CD4-positive, alpha-beta T cell treated with Interleukin-15 for 4 hours (primary cell): ENCODE results near the gene SUGCT.

ENCODE experiments used
- DNase-seq: peaks from one replicate; pipeline ENCODE4 v3.0.0-alpha.2; 2020; ENCODE audit warnings: low spot score

SUGCT gene

DNA sequence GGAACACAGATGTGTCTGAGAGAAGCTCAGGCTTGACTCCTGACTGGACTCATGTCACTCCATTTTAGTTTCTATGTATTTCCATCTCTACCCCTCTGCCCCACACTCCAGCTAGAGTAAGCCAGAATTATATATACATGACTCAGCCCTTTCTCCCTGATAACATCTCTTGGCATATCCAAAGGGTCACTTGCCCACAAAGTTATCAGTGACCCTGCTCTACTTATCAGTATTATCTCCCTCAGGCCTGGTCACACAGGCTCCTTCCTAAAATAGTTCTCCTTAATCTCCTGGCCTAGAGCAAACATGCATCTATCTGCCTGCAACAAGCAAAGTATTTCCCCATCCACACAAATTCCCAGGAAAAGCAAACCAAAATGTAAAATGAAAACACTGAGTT is 598.3 kb downstream of the SUGCT start:
- no peak for DNase-seq

DNA sequence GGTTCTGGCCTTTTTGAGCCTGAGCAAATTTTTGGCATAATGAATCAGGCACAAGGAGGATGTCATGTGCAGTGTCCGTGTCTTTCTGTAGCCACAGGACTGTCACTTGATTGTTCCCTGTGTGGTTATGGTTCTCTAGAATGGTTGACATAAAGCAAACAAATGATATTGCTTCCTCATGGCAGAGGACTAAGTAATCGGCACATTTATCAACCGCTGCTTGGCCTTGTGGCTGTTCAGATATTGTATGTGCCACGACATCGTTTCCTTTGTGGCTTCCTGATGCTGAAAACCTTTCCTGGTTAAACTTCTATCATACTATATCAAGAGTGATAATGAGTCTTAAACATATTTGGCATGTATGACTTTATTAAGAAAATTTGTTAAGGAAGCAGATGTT is 598.8 kb downstream of the SUGCT start:
- no peak for DNase-seq

DNA sequence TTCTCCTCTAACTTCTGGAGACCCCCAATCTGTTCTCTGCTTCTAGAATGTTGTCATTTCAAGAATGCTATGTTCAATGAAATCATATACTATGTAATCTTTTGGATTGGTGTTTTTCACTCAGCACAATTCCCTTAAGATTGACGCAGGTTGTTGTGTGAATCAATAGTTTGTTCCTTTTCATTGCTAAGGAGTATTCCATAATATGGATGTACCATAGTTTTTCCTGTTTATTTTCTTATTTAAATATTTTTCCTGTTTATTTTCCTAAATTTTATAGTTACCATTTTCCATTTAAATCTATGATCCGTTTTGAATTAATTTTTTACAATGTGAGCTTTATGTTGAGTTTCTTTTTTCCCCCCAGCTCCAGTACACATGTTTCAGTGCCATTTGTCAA is 604.5 kb downstream of the SUGCT start:
- no peak for DNase-seq

DNA sequence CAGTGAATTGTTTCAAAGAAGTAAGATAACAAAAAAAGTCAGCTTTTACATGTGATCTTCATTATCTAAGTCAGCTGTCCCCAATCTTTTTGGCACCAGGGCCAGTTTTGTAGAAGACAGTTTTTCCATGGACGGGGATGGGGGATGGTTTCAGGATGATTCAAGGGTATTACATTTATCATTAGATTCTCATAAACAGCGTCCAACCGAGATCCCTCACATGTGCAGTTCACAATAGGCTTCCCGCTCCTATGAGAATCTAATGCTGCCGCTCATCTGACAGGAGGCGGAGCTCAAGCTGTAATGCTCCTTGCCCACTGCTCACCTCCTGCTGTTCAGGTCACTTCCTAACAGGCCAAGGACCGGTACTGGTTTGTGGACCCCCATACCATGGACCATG is 607.5 kb downstream of the SUGCT start:
- no peak for DNase-seq

DNA sequence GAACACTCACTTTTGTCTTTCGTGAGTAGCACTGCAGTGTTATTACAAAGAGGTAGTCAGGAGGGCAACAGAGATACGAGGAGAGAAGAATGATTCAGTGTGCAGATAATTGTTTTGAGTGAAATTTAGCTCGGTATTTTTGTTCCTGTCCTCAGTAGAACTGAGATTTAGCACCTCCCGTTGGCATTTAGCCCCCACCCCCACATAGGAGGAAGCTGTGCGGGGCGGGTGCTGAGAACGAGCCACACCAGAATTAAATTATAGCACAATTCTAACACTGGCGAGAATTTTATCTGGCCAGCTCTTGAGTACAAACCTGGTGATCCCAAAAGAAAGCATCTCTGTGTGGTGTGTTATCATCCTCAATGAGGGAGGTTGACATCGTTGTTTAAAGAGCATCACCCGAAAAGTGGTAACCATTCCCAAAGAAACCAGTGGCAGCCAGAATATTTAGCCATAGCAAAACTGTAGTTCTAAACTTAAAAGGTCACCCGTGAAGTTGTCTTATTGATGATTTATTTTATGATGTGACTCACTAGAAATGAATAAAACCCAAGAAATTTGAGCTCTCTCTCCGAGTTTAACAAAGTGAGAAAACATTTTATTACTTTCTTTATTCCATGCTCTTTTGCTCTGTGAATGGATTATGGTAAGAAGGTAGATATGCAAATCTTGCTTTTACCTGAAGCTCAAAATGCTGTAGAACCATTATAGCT is 612.2 kb downstream of the SUGCT start:
- DNase-seq, result no peak

DNA sequence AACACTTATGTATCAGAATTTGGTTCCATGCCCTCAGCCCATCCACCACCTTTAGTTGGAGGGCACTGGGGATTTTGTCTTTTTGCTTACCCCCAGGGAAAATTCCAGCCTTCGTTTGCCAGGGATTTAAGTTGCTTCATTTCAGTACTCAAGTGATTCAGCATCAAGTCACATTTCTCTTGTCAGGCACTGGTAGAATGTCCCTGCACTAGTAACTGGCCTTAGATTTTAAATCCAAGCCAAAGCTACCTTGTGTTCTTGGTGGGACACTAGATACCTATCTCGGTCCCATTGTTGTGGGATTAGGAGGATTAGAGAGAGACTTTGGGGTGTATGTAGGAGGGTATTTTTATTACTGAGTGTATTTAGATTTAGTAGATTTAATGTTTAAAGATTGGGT is 613.1 kb downstream of the SUGCT start:
- DNase-seq, result no peak

DNA sequence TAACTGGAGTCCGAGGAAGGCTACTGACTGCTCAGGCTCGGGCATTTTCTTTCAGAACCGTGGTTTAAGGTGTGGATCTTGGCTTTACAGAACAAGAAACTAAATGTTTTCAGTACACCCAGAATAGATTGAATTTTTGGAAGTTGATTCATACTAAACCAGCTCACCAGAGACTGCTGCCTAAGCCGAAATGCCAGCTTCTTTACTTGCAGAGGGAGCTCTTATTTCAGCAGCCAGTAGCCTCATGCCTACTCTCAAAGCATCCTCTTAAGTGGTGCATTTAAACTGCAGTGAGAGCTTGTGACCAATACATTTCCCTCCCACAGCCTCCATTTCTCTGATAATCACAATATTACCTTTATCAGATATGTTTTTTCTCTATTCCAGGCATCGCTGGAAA is 615.1 kb downstream of the SUGCT start:
- no peak for DNase-seq

DNA sequence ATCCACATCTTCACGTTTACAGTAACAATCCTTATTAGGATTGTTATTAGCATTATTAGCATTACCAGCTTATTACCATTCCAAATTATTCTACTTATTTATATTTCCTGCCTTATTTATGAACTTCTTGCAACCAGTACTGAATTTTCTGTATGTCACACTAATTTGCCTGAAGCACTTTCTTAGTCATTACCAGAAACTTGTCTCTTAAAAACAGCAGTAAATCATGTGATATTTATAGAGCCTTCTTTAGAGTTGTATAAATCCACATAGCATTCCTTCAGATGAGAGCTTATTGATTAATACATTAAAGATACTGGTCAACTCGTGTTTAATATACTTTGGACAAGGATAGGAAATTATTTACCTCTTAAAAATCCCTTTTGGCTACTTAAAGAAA is 618.6 kb downstream of the SUGCT start:
- no peak for DNase-seq

DNA sequence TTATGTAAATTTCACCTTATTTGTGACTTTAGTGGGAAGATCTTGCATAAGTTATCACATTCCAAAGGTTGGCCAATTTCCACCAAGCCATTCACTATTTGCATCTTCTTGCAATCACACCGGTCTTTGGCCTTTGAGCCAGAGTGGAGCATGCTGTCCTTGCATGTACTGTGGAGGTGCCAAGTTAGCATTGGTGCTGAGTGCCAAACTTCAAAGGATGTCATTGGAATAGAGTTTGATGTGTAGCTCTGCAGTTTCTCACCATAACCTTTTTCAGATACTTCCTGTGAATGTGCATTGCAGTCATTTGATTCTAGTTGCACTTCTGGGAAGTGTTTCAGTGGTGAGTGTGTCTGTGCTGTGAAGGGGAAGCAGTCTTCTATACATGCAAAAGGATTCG is 620.6 kb downstream of the SUGCT start:
- no peak for DNase-seq

DNA sequence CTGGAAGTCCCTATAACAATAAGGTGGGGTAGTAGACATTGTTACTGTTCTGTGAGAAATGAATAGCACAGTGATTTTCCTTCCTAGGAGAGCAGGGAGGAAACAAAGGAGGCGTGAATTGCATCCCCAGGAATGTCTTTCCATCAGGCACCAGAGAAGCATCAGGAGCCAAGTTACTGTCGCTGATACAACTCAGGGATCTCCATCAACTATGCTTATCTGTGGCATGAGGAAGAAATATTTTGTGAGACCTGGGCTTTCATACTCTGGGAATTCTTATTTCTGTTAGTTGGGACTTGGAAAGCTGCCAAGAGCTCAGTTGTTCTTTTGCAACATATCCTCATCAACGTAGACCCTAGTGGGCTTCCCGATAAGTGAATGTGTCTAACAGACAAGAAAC is 622.3 kb downstream of the SUGCT start:
- DNase-seq, result no peak

DNA sequence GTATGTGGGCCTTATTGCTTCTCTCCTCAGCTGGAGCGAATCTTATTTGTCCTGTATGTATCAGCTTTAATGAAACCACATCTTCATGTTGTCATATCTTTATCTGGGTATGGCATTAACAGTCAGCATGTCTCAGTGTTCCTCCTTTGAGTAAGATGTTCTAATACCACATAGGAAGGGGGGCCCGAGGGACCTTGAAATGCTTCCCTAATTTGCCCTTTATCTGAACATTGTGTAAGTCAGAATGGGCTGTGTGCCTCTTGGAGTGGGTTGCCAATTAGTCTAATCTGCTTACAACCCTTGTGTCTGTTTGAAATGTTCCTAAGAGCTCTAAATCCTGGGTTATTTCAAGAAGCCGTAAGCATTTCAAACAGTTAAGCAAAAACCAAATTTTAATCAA is 623.8 kb downstream of the SUGCT start:
- no peak for DNase-seq

DNA sequence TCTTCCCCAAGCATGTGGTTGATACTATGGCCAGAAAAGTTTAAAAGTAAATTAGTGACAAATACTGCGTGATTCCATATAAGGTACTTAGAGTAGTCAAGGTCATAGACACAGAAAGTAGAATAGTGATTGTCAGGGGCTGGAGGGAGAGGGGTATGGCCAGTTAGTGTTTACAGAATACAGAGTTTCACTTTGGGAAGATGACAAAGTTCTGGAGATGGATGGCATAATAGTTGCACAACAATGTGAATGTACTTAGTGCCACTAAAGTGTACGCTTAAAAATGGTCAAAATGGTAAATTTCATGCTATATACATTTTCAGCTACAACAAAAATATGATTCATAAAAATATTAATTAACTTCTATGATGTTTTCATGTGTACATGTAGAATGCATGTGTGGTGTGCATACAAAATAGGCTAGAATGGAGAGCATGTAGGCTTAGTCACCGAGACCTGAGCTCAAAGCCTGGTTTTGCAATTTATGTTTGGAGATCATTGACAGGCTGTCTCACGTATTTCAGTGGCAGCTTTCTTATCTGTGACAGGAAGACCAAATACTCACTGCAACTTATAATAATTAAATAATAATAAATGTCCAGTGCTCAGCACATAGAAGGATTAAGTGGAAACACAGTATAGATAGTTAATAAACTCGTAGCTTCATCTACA is 625.6 kb downstream of the SUGCT start:
- no peak for DNase-seq

DNA sequence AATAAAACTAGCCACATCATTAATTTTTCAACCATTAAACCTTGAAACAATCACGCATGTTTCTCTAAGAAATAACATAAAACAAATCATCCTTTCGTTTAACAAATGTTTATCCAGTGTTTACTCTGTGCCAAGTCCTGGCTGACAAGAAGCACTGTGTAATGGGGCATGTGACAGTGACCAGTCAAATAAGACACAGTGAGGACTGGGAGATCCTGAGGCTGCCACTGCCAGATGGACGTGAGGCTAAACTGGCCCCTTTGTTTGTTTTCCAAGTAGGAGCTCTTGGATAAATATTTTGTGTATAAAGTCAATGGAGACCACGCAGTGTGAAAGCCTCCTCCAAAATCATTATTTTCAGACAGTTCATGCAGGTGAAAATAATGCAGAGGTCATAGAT is 626.2 kb downstream of the SUGCT start:
- no peak for DNase-seq

DNA sequence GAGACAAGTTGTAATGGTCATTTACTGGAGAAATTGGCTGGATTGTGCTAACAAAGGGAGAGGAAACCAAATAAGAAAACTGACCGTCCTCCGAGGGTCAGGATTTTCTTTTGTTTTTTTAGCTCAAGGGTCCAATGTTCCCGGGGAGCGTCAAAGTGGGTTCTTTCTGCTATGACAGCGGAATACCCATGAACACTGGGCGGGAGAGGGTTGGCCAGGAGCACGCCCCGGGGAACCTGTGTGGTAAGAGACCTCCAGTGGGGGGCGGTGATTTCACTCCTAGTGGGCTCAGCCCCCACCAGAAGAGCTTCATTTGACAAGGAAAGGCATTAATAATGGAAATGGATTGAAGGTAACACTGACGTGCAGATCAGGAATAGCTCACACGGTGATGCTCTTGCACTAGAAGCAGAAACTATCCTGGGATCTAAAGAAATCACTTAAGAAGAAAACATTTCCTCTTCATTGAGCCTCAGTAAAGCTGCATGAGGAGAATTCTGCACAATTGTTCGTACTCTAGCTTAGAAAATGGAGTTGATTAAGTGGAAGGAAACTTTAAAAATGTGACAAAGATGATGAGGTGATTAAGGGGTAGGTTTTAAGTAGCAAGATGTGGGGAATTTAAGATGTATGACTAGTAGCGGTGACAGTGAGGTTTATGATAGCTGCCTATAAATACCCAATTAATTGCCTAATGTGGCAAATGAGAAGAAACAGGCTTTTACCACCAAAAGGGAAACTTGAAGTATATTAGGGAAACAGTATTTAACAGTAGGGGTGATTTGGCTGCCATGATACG is 627.2 kb downstream of the SUGCT start:
- DNase-seq, result no peak

DNA sequence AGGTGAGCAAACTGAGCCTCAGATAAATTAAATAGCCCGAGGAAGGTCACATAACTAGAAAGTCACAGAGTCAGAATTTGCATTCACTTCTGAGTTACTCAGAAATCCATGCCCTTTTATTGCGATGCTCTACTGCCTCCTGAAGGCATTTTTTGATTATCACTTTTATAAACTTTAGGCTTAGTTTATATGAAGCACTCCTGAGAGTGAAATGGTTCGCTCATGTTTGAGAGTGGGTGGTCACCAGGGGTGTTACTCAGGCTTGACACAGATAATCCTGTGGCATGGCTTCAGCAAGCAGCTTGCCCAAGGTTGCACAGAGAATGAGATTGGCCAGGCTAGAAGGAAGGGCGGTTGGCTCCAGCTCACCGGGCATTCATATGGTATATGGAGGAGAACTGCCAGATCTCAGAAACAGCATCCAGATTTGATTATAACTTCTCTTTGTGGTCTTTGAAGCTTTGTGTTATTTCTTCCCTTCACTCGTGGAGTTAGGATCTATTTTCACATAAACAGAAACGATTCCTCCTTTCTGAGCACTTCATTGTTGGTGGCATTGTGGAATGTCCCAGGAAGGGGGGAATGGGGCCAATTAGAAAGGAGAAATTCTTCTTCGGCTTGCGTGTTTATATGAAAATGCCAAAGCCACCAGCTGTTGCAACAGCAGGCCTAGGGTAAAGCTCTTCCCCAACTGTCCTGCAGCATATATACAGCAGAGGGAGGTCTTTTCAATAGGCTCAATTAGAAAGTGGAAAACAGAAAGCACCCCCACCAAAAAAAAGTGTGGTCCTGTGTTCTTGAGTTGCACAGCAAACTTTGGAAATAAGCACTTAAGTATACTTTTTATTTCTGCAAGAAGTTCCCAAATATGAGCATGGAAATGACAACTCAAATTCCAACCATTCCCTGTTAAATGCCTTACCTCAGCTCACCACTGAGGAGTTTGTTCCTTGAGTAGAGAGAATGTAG is 628.8 kb downstream of the SUGCT start:
- DNase-seq, result no peak

DNA sequence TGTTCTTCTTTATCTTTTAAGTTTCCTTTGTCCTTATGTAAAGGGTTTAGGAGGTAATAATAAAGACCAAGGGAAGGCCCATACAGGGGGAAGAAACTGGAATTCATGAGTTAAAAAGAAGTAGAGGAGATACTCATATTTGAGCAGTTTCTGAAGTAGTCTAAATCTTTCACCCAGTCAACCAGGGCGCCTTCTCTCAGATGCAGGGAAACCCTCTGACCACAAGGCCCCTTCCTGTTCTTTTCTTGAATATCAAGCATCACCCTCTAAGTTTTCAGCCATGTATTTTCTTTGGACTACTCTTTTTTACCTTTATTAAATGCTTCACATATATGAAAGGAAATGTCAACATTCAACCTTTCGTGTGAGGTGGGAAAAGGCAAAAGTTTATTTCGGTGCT is 630.8 kb downstream of the SUGCT start:
- no peak for DNase-seq

DNA sequence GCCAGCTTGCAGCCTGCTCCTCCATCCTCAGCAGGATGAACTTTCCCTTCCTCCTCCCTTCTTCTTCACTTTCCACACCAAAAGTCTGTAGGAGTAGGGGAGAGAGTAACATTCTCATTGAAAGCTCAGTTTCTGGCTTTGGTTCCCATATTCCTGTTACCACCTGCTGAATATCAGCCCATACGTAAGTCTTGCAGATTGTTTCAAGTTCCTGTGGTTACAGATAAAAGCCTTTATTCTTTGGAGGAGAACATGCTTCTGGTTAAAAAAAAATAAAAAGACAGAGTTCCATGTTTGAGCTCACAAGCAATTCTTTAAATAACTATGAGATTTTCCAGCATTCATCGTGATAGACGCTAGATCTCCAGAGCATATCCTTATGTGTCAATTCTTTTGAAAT is 637.3 kb downstream of the SUGCT start:
- DNase-seq, result no peak

DNA sequence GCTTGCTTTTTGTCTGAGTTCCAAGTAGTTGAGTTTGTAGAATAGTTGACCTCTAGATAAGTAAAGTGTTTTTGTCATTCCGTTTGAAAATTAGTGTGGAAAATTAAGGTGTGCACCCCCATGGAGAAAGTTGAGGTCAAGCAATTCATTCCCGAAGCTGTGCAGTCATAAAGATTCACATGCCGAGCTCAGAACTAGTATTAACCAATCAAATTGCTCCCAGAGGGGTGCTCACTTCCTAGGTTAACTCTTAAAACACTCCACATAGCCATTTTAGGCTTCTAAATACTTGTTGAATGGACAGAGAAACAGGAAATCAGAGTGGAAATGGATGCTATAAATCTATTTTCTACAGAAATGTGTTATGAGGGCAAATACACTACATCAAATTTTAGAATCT is 638.9 kb downstream of the SUGCT start:
- DNase-seq, result no peak

DNA sequence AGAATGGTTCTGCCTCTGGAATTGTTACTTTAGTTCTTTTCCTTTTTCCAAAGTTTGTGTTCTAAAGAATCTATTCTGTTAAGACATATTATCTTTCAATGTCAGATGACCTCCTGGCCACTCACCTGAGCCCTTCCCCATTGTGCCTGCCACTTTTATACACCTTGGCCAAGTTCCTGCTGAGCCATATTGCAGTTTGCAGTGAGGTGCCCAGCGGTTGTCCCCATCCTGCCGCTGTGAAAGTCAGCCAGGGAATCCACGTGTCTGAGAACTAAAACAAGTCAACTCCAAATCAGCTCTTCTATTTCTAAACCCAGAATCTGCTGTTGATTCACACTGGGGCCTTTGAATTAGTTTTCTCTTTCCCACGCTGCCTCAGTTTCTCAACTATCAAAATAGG is 641.1 kb downstream of the SUGCT start:
- no peak for DNase-seq

DNA sequence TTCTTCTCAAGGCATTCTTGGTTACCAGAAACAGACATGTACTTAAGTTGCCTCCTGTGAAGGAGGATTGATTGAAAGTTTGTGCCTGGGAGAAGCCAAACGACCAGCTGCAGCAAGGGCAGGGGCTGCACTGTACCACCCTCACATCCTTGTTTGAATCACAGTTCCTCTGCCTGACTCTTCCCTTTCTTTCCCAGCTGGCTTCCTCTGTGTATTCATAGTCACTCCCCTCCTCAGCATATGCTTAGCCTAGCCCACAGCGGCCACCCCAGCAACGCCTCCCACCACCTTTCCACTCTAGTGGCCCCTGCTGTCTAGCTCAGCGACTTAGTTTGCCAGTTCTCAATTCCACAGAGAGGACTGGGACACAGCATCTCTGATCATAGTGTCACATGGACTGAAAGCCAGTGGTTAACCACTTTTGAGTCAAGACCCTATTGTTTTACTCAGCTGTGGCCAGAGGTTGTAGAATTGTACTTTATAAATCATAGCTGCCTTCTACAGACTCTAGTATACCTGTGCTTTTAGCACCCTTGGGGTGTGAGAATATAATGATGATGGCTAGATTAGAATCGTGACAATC is 643.0 kb downstream of the SUGCT start:
- no peak for DNase-seq

DNA sequence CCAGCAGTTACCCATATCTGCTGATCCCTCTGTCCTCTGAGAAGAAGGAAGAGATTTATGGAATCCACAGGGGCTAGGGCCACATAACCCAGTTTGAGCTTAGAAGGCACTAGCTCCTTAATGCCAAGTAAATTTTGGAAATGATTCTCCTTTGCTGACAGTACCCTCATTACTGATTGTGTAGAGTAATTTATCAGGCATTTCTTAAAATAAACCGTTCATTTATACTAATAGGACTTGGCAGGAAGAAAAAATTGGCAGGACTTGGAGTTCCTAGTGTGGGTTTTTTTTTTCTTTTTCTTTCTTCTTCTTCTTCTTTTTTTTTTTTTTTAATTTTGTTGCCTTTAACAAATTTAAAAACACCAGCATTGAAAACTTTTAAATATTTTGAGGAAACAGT is 645.7 kb downstream of the SUGCT start:
- DNase-seq, result no peak

DNA sequence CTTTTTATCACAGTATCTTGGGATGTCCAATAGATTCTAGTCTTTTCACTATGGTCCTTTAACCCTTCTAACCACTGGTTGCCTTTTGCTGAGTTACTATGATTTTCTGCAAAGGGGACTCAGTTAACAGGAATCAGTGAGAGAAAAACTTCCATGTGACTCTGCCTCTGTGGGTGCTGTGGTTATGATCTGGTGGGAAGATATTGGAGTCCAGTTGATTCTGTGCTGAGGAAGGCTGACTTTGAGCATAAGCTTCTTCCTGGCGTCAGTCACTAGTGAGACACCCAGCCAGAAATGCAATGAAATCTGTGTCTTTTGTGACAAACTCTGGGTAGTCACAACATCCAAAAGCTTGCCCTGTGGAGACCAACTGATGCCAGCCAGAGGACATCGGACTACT is 648.0 kb downstream of the SUGCT start:
- DNase-seq, result no peak
